Ovary (tissue), 9 donors: ENCODE measurements around the gene GABRB3. TPM values are rescaled to one million over a fixed set of nuclear protein-coding genes. Genes with fewer than 3 reads are reported as not detected.

ENCODE experiments used
- DNase-seq, 5 donors: peaks; one replicate each; pipeline ENCODE4 v3.0.0-alpha.2; 2019 to 2020
- H3K27ac ChIP-seq, 2 donors: fragments of 200-600 bp; one replicate each; pipeline versions ENCODE4 v1.5.1 to v1.8.0; 2019 to 2022
- H3K27me3 ChIP-seq: fragments of 200-600 bp; one replicate; pipeline ENCODE4 v1.8.0; 2022
- H3K36me3 ChIP-seq: fragments of 200-600 bp; sonication (generic); one replicate; pipeline ENCODE4 v1.5.1; 2019
- H3K4me1 ChIP-seq: one replicate; pipeline ENCODE4 v1.8.1; 2013; ENCODE audit warnings: mild to moderate bottlenecking, moderate library complexity; ENCODE audit not compliant: insufficient read depth
- H3K4me3 ChIP-seq: fragments of 200-600 bp; sonication (generic); one replicate; pipeline ENCODE4 v1.5.1; 2017
- H3K9me3 ChIP-seq, 2 donors: fragments of 200-600 bp in 1 of 2; sonication (generic) in 1 of 2; one replicate each; pipeline versions ENCODE4 v1.5.1 to v1.8.1; 2013 to 2019; ENCODE audit warnings: mild to moderate bottlenecking in 1 of 2, moderate library complexity in 1 of 2
- EP300 ChIP-seq: sonication (generic); formaldehyde crosslinking; IDR thresholded peaks from one replicate; pipeline ENCODE4 v1.6.1; 2017; ENCODE audit warnings: antibody characterized with exemption
- POLR2A ChIP-seq: fragments of 450-650 bp; IDR thresholded peaks from one replicate; pipeline ENCODE4 v1.6.1; 2017; ENCODE audit warnings: antibody characterized with exemption, mild to moderate bottlenecking, moderate library complexity
- WGBS, 3 donors: extraction: QIAGEN DNeasy Blood & Tissue Kit in 1 of 3; methylation state at CpG; one replicate each; pipeline versions ENCODE4 v1.1.5 to v1.1.7; 2013 to 2017; 5-methylcytosine and 5-hydroxymethylcytosine counted together
- intact Hi-C, 4 donors: fragments of 100-400 bp; cut with DNase I; formaldehyde crosslinking; loops; one replicate each; pipeline versions ENCODE4 v1.11.0 to v1.15.1; 2022 to 2023
- polyA plus RNA-seq, 2 donors: library from polyadenylated mRNA; stranded (reverse); fragments of 200-250 nt in 1 of 2; fragments of 350-450 nt in 1 of 2; fragmentation: Illumina TruSeq in 1 of 2; extraction: RNeasy Lipid Tissue Mini Kit (QIAGEN cat#74804) in 1 of 2; gene quantifications; one replicate each; pipeline ENCODE4 v1.2.3, GENCODE V29; 2013 to 2014
- total RNA-seq, 7 donors: library from RNA; depleted of rRNA in 2 of 7; stranded (reverse); fragments of >200 nt in 2 of 7; fragmentation: NEBNext Ultra II Directional in 3 of 7; extraction: Animal tissue kit (Norgen Biotek cat#: 25700) in 3 of 7; gene quantifications; one replicate each; pipeline versions ENCODE4 v1.1.0 to v1.2.4, GENCODE V29; 2016 to 2023
- TF ChIP-seq, protein P1 (sequence below), 3 donors: fragments of 450-650 bp in 2 of 3; fragments of 200-600 bp in 1 of 3; IDR thresholded peaks; one replicate each; pipeline versions ENCODE4 v1.5.1 to v1.8.0; 2016 to 2022; ENCODE audit warnings: antibody characterized with exemption in 3 of 3, mild to moderate bottlenecking in 1 of 3
- donor health status: DM: no; HTN: no; CAD: no; lungs with moderate emphysema.
- donor health status: DM: no; HTN: no; CAD: no.
- donor health status: Bipolar disorder and iron deficiency.
- donor health status: DM: yes; HTN: yes; CAD: no.
- donor health status: DM: no; HTN: no; CAD: no.
- donor health status: DM: yes; HTN: yes; CAD: no.

GABRB3 gene
- total and polyA plus RNA-seq, 9 donors, result 0.60 to 6.7 (median 3.0) TPM

DNA sequence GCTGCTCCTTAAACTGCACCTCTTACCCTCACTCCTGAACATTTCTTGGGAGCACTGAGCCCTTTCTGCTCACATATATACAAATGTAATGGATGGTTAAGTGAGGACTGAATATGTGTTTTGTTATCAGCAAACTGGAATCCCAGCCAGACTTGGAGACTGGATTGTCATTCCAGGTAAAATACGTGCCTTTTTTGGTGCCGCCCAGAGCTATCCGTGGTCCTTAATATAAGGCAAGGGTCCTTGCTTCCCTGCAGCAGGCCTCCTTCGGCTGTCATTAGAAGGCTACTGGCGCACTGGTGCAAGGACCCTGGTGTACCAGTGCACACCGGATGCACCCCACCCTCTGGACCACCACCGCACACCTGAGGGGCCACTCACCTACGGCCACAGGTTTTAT, 1.1 kb upstream of the GABRB3 start:
- TF ChIP-seq, protein P1, sequence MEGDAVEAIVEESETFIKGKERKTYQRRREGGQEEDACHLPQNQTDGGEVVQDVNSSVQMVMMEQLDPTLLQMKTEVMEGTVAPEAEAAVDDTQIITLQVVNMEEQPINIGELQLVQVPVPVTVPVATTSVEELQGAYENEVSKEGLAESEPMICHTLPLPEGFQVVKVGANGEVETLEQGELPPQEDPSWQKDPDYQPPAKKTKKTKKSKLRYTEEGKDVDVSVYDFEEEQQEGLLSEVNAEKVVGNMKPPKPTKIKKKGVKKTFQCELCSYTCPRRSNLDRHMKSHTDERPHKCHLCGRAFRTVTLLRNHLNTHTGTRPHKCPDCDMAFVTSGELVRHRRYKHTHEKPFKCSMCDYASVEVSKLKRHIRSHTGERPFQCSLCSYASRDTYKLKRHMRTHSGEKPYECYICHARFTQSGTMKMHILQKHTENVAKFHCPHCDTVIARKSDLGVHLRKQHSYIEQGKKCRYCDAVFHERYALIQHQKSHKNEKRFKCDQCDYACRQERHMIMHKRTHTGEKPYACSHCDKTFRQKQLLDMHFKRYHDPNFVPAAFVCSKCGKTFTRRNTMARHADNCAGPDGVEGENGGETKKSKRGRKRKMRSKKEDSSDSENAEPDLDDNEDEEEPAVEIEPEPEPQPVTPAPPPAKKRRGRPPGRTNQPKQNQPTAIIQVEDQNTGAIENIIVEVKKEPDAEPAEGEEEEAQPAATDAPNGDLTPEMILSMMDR (IDR thresholded peaks at IDR 0.05), result no peak
- TF ChIP-seq EP300 (no peak), POLR2A (no peak)

DNA sequence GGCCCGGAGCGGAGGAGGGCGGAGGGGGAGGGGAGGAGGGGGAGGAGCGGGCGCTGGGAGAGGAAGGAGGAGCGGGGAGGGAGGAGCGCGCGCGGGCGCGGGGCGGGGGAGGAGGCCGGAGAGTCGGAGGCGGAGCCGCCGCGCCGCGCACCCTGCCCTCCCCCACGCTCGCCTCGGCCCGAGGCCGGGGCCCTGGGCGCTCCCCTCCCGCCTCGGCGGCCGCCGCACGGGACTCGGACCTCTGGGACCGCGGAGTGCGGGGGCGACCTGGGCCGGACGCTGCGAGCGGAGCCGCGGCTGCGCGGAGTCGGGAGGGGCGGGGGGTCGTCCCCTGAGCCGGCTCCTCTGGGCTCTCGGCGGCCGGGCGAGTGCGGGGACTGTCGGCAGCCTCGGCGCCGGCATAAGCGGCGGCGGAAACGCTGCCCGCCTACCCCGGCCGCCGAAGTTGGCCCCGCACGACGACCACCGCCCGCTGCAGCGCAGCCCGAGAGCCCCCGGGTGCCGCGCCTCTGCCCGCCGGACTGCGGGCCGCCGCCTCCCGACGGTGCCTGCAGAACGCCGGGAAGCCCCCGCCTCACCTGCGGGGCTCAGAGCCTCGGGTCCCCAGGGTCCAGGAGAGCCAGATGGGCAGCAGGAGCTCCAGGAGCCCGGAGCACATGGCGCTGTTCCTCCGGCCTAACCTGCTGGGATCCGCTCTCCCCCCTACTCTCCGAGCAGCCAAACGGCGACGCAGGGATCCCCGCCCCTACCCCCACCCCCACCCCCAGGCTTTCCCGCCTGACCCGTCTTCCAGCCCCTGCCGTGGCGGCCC, 406 bp upstream of the GABRB3 start:
- intact Hi-C loops, result no loop called here
- H3K27ac ChIP-seq, result no peak overlapping the region
- TF ChIP-seq, protein P1 (IDR thresholded peaks at IDR 0.05), result no peak
- TF ChIP-seq POLR2A, result no peak
- no peak for TF ChIP-seq EP300
- no peaks in the 10 kb centered on the region for H3K27me3 ChIP-seq
- peak; percentile 23 to 76 (median 72) for DNase-seq
- peaks cover 8% of the 10 kb centered on the region for H3K4me1 ChIP-seq
- 1 to 2% (median 1%) methylated on average over 57 to 101 of the region's 102 CpGs for WGBS, 3 donors
- peak overlapping the region; percentile 11 for H3K4me3 ChIP-seq
- no peaks in the 10 kb centered on the region for H3K36me3 ChIP-seq
- no peaks in the 10 kb centered on the region for H3K9me3 ChIP-seq

More for the DNA sequence above, 1.1 kb upstream of the GABRB3 start:
- Histone ChIP-seq H3K27me3 (no peaks in the 10 kb centered on the region), H3K4me1 (peaks cover 8% of the 10 kb centered on the region), H3K27ac (no peak overlapping the region), H3K36me3 (no peaks in the 10 kb centered on the region), H3K9me3 (no peaks in the 10 kb centered on the region), H3K4me3 (no peak overlapping the region)
- intact Hi-C loops, result no loop called here
- 7 to 10% (median 7%) methylated on average over 8 of the region's 8 CpGs for WGBS, 3 donors
- no peak for DNase-seq

DNA sequence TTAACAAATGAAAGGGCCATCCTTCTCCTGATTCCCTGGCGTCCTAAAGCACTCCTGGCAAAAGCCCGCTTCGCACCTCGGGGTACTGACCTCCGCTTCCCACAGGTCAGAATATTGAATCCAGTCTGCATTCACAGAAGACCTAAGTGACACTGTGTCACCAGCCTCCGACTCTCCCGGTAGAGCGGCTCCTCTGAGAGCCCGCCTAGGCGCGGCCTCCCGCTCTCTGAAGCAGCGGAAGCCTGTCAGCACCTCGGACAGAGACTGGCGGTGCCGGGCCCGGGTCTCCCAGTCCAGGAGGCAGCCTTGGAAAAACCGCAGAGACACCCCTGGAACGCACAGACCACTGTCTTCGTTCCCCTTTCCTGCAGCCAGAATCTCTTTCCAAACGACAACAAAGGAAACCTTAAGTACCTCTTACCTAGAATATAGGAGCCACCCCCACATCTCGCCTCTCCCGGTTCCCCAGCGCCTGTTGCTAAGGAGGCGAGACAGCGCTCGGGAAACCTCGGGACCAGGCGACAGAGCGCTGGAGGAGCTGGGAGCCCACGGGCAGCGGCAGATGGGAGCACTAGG, 1.2 kb downstream of the GABRB3 start:
- Histone ChIP-seq H3K4me1 (peaks cover 8% of the 10 kb centered on the region), H3K27me3 (no peaks in the 10 kb centered on the region), H3K9me3 (no peaks in the 10 kb centered on the region), H3K4me3 (no peak overlapping the region), H3K27ac (no peak overlapping the region), H3K36me3 (no peaks in the 10 kb centered on the region)
- intact Hi-C loops, result no loop called here
- peak in 4 of 5 donors; percentile 21 to 67 (median 50) for DNase-seq
- WGBS, 3 donors, result 2% methylated on average over 25 to 32 of the region's 32 CpGs
- TF ChIP-seq, protein P1 (IDR thresholded peaks at IDR 0.05), result no peak
- TF ChIP-seq EP300 (no peak), POLR2A (no peak)

DNA sequence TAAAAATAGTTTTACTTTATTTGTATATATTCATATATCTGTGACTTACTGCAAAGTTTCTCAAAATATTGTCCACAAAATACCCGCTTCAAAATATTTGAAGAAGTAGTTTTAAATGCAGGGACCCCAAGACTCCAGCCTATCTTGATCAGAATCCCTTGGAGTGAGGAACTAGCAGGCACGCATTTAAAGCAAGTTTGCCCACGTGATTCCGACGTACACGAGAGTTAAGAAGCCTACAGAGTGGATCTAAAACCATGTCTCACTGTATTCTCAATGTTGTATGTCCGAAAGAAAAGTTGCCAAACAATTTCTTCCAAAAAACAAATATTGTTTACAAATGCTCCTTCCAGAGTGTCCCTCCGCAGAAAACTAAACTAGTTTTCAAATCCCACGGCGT, 1.7 kb downstream of the GABRB3 start:
- H3K4me3 ChIP-seq, result no peak overlapping the region
- 22 to 28% (median 23%) methylated on average over 10 of the region's 10 CpGs for WGBS, 3 donors
- TF ChIP-seq POLR2A (no peak), EP300 (no peak)
- TF ChIP-seq, protein P1 (IDR thresholded peaks at IDR 0.05), result no peak
- H3K4me1 ChIP-seq, result peaks cover 8% of the 10 kb centered on the region
- H3K9me3 ChIP-seq, result no peaks in the 10 kb centered on the region
- H3K36me3 ChIP-seq, result no peaks in the 10 kb centered on the region
- H3K27me3 ChIP-seq, result no peaks in the 10 kb centered on the region
- intact Hi-C loops, result no loop called here
- DNase-seq, result no peak
- H3K27ac ChIP-seq, result no peak overlapping the region
